HCT116 (cell line): Measurements from ENCODE around the gene DBNDD2. TPM values are rescaled to one million over a fixed set of nuclear protein-coding genes. Genes with fewer than 3 reads are reported as not detected.

Source experiments
- ATAC-seq: fragments of 200-7000 bp; cut with Tn5 transposase; 2 replicates; pipeline ENCODE4 v1.9.1; 2020; ENCODE audit warnings: mild to moderate bottlenecking, moderate library complexity
- BruUV-seq: library from RNA; stranded (reverse); fragments of 400-500 nt; replicated peaks from 2 replicates; lab custom pipeline; 2021; lab: Mats Ljungman, UMichigan
- CTCF ChIA-PET: fragments of 300-600 bp; sonication (Branson Sonifier 250); formaldehyde crosslinking; loops from one replicate; lab custom pipeline; 2021; ENCODE audit warnings: antibody characterized with exemption; lab: Charles Lee
- POLR2A ChIA-PET: fragments of 300-600, 350-600 bp; sonication (Branson Sonifier 250); formaldehyde crosslinking; loops from one replicate; lab custom pipeline; 2021; ENCODE audit warnings: antibody characterized with exemption; lab: Charles Lee
- RAD21 ChIA-PET, 2 experiments: fragments of 300-600 bp; sonication (Branson Sonifier 250); formaldehyde crosslinking; loops; one replicate each; lab custom pipeline; 2023; ENCODE audit warnings: low total read pairs in 2 of 2; ENCODE audit not compliant: uncharacterized antibody in 2 of 2, unreplicated experiment in 2 of 2, low non-redundant PET in 1 of 2; lab: Charles Lee
- DNase-seq: peaks from one replicate; pipeline ENCODE4 v3.0.0-alpha.2; 2010; ENCODE audit warnings: low read depth, low spot score
- H2AFZ ChIP-seq: fragments of 200-600 bp; shearing (Covaris generic), sonication (generic); 2 replicates; pipeline ENCODE4 v1.6.1; 2017; ENCODE audit warnings: low read depth, mixed run types, mixed read lengths, antibody characterized with exemption, low read length; ENCODE audit not compliant: poor library complexity, severe bottlenecking
- H3K27ac ChIP-seq: 2 replicates; pipeline ENCODE4 v1.5.1; 2012; ENCODE audit warnings: low read depth, low read length
- H3K27me3 ChIP-seq: fragments of 200-600 bp; sonication (generic); 2 replicates; pipeline ENCODE4 v1.6.1; 2016; ENCODE audit warnings: mixed run types, low read length, mixed read lengths; ENCODE audit not compliant: insufficient read depth
- H3K36me3 ChIP-seq, 2 experiments: fragments of 200-500 bp in 1 of 2; fragments of 200-600 bp in 1 of 2; sonication (Bioruptor generic) in 1 of 2; sonication (generic) in 1 of 2; 2 replicates each; pipeline versions ENCODE4 v1.5.1 to v1.6.1; 2014 to 2016; ENCODE audit warnings: low read length in 2 of 2, inconsistent platforms in 1 of 2, mixed read lengths in 1 of 2, mixed run types in 1 of 2; ENCODE audit not compliant: insufficient read depth in 2 of 2, control insufficient read depth in 1 of 2
- H3K4me1 ChIP-seq, 2 experiments: fragments of 200-600 bp in 1 of 2; sonication (generic) in 1 of 2; 2 replicates each; pipeline versions ENCODE4 v1.5.1 to v1.6.1; 2012 to 2017; ENCODE audit warnings: low read length in 2 of 2, inconsistent platforms in 1 of 2, mild to moderate bottlenecking in 1 of 2, mixed read lengths in 1 of 2, mixed run types in 1 of 2, moderate library complexity in 1 of 2; ENCODE audit not compliant: insufficient read depth in 2 of 2, control insufficient read depth in 1 of 2
- H3K4me2 ChIP-seq: fragments of 200-600 bp; sonication (generic); 2 replicates; pipeline ENCODE4 v1.6.1; 2017; ENCODE audit warnings: mixed run types, low read length, mixed read lengths
- H3K4me3 ChIP-seq, 2 experiments: fragments of 200-600 bp in 1 of 2; sonication (generic) in 1 of 2; replicated peaks in 1 of 2; 2 replicates each; pipeline ENCODE4 v1.5.1; 2011 to 2016; ENCODE audit warnings: low read length in 2 of 2, control low read depth in 1 of 2, low read depth in 1 of 2, mild to moderate bottlenecking in 1 of 2, mixed read lengths in 1 of 2, mixed run types in 1 of 2
- H3K79me2 ChIP-seq: fragments of 200-600 bp; sonication (generic); 2 replicates; pipeline ENCODE4 v1.6.1; 2017; ENCODE audit warnings: mild to moderate bottlenecking, mixed run types, low read length, moderate library complexity, mixed read lengths; ENCODE audit not compliant: insufficient read depth
- H3K9ac ChIP-seq: fragments of 200-600 bp; sonication (generic); 2 replicates; pipeline ENCODE4 v1.6.1; 2016; ENCODE audit warnings: low read length, mixed read lengths
- H3K9me2 ChIP-seq: fragments of 200-600 bp; sonication (generic), shearing (Covaris generic); 2 replicates; pipeline ENCODE4 v1.6.1; 2017; ENCODE audit warnings: mixed run types, mild to moderate bottlenecking, moderate library complexity; ENCODE audit not compliant: insufficient read depth
- H3K9me3 ChIP-seq, 2 experiments: fragments of 200-500 bp in 1 of 2; fragments of 200-600 bp in 1 of 2; sonication (Bioruptor generic) in 1 of 2; sonication (generic) in 1 of 2; 2 replicates each; pipeline ENCODE4 v1.6.1; 2014 to 2017; ENCODE audit warnings: low read length in 2 of 2, mixed read lengths in 2 of 2, inconsistent platforms in 1 of 2, low read depth in 1 of 2, mild to moderate bottlenecking in 1 of 2, mixed run types in 1 of 2, moderate library complexity in 1 of 2; ENCODE audit not compliant: control insufficient read depth in 1 of 2, insufficient read depth in 1 of 2
- H4K20me1 ChIP-seq: fragments of 200-600 bp; sonication (generic), shearing (Covaris generic); 2 replicates; pipeline ENCODE4 v1.6.1; 2017; ENCODE audit warnings: mixed run types, mild to moderate bottlenecking, moderate library complexity; ENCODE audit not compliant: insufficient read depth
- CEBPB ChIP-seq: IDR thresholded peaks from 2 replicates; pipeline ENCODE4 v1.6.1; 2012; ENCODE audit warnings: low read depth
- EZH2 ChIP-seq: fragments of 200-600 bp; sonication (generic); IDR thresholded peaks from 2 replicates; pipeline ENCODE4 v1.6.1; 2017; ENCODE audit warnings: antibody characterized with exemption, mixed run types
- JUND ChIP-seq: IDR thresholded peaks from 2 replicates; pipeline ENCODE4 v1.6.1; 2012
- POLR2A ChIP-seq: IDR thresholded peaks from 2 replicates; pipeline ENCODE4 v1.7.0; 2011; ENCODE audit warnings: borderline replicate concordance; ENCODE audit not compliant: insufficient read depth, insufficient read length; ENCODE audit errors: extremely low read depth
- POLR2AphosphoS5 ChIP-seq: IDR thresholded peaks from 2 replicates; pipeline ENCODE4 v1.6.1; 2011; ENCODE audit warnings: mild to moderate bottlenecking, low read depth, low read length, moderate library complexity
- SP1 ChIP-seq: IDR thresholded peaks from 2 replicates; pipeline ENCODE4 v1.6.1; 2012; ENCODE audit warnings: low read depth
- SRF ChIP-seq: IDR thresholded peaks from 2 replicates; pipeline ENCODE4 v1.6.1; 2012; ENCODE audit warnings: low read depth
- intact Hi-C: fragments of 100-400 bp; cut with micrococcal nuclease; formaldehyde crosslinking; loops from 2 replicates; pipeline ENCODE4 v1.10.0; 2022
- total RNA-seq: library from RNA; stranded (reverse); gene quantifications from one replicate; pipeline ENCODE4 v1.2.1, GENCODE V29; 2021; ENCODE audit not compliant: unreplicated experiment
- TF ChIP-seq, protein P1 (sequence below), 3 experiments: fragments of 200-600 bp in 1 of 3; sonication (generic) in 1 of 3; IDR thresholded peaks in 2 of 3; conservative IDR thresholded peaks in 1 of 3; 2 replicates each; pipeline ENCODE4 v1.5.1; 2012 to 2017; ENCODE audit warnings: low read depth in 2 of 3, low read length in 2 of 3, antibody characterized with exemption in 1 of 3, borderline replicate concordance in 1 of 3, control low read depth in 1 of 3, mild to moderate bottlenecking in 1 of 3, mixed read lengths in 1 of 3, mixed run types in 1 of 3, moderate library complexity in 1 of 3; ENCODE audit not compliant: insufficient read depth in 1 of 3
- TF ChIP-seq, protein P2 (sequence below): IDR thresholded peaks from 2 replicates; pipeline ENCODE4 v1.6.1; 2012; ENCODE audit warnings: low read depth

Gene DBNDD2
- total RNA-seq, 1 experiment from 2014 or later = 44.2 TPM

DNA sequence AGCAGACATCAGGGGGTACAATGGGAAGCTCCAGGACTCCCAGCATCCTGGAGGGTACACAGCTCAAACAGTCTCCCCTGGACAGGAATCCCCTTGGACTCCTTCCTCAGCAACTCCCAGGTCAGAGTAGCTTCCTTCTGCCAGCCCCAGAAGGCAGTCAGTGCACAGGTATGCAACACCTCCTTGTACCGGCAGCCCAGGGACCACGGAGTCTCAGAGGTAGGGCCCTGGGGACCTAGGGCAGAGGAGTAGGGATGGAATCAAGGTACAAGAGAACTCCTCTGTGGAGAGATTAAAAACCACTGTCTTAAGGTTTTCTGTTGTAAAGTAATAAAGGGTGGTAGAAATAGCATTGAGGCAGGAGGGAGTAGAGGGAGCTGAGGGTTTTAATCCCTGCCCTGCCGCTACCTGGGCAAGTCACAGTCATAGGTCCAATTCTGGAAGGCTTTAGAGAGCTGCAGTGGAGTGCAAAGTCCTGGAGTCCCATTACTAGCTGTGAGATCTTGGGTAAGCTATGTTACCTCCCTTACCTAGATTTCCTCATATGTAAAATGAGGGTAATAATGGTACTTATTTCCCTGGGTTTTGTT is 37.4 kb upstream of the DBNDD2 start:
- no peaks in the 10 kb centered on the region for H3K27me3 ChIP-seq
- no peak overlapping the region for H2AFZ ChIP-seq
- ChIA-PET CTCF (interaction anchor here (0.9 to 8.3 kb wide), 3 partner anchors 10 to 400 kb away, joined by 3 to 61 read pairs (median 3); no protein-coding TSS in a partner anchor), POLR2A (no interaction called here), RAD21 (no interaction called here)
- H3K9me3 ChIP-seq = no peaks in the 10 kb centered on the region
- H3K4me3 ChIP-seq = no peak overlapping the region
- no peak overlapping the region for H3K4me2 ChIP-seq
- intact Hi-C loops = no loop called here
- H3K4me1 ChIP-seq = peaks cover 0 to 15% of the 10 kb centered on the region in 2 experiments; a peak in 2 of 4 replicates
- H4K20me1 ChIP-seq = no peaks in the 10 kb centered on the region
- H3K9ac ChIP-seq = no peak overlapping the region
- H3K36me3 ChIP-seq = peaks cover 12 to 23% of the 10 kb centered on the region in 2 experiments; a peak in 3 of 4 replicates
- no peaks in the 10 kb centered on the region for H3K9me2 ChIP-seq
- TF ChIP-seq, protein P1, sequence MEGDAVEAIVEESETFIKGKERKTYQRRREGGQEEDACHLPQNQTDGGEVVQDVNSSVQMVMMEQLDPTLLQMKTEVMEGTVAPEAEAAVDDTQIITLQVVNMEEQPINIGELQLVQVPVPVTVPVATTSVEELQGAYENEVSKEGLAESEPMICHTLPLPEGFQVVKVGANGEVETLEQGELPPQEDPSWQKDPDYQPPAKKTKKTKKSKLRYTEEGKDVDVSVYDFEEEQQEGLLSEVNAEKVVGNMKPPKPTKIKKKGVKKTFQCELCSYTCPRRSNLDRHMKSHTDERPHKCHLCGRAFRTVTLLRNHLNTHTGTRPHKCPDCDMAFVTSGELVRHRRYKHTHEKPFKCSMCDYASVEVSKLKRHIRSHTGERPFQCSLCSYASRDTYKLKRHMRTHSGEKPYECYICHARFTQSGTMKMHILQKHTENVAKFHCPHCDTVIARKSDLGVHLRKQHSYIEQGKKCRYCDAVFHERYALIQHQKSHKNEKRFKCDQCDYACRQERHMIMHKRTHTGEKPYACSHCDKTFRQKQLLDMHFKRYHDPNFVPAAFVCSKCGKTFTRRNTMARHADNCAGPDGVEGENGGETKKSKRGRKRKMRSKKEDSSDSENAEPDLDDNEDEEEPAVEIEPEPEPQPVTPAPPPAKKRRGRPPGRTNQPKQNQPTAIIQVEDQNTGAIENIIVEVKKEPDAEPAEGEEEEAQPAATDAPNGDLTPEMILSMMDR (IDR thresholded peaks at IDR 0.05 in 2 of 3, conservative IDR thresholded peaks at IDR 0.05 in 1 of 3; ENCODE audit: borderline replicate concordance in 1 of 3, insufficient read depth in 1 of 3, low read depth in 2 of 3, low read length in 2 of 3) = no peak
- TF ChIP-seq POLR2A (no peak), JUND (no peak), SP1 (no peak), POLR2AphosphoS5 (no peak), CEBPB (no peak), EZH2 (no peak), SRF (no peak)
- TF ChIP-seq, protein P2, sequence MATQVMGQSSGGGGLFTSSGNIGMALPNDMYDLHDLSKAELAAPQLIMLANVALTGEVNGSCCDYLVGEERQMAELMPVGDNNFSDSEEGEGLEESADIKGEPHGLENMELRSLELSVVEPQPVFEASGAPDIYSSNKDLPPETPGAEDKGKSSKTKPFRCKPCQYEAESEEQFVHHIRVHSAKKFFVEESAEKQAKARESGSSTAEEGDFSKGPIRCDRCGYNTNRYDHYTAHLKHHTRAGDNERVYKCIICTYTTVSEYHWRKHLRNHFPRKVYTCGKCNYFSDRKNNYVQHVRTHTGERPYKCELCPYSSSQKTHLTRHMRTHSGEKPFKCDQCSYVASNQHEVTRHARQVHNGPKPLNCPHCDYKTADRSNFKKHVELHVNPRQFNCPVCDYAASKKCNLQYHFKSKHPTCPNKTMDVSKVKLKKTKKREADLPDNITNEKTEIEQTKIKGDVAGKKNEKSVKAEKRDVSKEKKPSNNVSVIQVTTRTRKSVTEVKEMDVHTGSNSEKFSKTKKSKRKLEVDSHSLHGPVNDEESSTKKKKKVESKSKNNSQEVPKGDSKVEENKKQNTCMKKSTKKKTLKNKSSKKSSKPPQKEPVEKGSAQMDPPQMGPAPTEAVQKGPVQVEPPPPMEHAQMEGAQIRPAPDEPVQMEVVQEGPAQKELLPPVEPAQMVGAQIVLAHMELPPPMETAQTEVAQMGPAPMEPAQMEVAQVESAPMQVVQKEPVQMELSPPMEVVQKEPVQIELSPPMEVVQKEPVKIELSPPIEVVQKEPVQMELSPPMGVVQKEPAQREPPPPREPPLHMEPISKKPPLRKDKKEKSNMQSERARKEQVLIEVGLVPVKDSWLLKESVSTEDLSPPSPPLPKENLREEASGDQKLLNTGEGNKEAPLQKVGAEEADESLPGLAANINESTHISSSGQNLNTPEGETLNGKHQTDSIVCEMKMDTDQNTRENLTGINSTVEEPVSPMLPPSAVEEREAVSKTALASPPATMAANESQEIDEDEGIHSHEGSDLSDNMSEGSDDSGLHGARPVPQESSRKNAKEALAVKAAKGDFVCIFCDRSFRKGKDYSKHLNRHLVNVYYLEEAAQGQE = no peak
- DNase-seq = no peak
- no peak for ATAC-seq
- H3K27ac ChIP-seq = no peak overlapping the region
- no TSS peak for BruUV-seq
- peaks cover 4% of the 10 kb centered on the region; the same call in 1 of the 2 replicates for H3K79me2 ChIP-seq
